ENCODE measurements around the gene PRDX3. TPM values are rescaled to one million over a fixed set of nuclear protein-coding genes. Genes with fewer than 3 reads are reported as not detected.

Gene PRDX3
- total RNA-seq, 1 donor from 2014 or later, result 110 TPM

- Histone ChIP-seq H3K27me3 (ENCODE audit: control insufficient read depth, insufficient read depth, low read length) (no peaks in the 10 kb centered on the region), H3K4me3 (ENCODE audit: low read depth, low read length) (no peak overlapping the region), H3K36me3 (ENCODE audit: control insufficient read depth, insufficient read depth, low read length) (no peaks in the 10 kb centered on the region)
- peak; percentile 28 for DNase-seq (ENCODE audit: low read depth)
- no peak for FAIRE-seq
- TF ChIP-seq, protein P1, sequence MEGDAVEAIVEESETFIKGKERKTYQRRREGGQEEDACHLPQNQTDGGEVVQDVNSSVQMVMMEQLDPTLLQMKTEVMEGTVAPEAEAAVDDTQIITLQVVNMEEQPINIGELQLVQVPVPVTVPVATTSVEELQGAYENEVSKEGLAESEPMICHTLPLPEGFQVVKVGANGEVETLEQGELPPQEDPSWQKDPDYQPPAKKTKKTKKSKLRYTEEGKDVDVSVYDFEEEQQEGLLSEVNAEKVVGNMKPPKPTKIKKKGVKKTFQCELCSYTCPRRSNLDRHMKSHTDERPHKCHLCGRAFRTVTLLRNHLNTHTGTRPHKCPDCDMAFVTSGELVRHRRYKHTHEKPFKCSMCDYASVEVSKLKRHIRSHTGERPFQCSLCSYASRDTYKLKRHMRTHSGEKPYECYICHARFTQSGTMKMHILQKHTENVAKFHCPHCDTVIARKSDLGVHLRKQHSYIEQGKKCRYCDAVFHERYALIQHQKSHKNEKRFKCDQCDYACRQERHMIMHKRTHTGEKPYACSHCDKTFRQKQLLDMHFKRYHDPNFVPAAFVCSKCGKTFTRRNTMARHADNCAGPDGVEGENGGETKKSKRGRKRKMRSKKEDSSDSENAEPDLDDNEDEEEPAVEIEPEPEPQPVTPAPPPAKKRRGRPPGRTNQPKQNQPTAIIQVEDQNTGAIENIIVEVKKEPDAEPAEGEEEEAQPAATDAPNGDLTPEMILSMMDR (IDR thresholded peaks at IDR 0.05; ENCODE audit: insufficient read depth, low read length, severe bottlenecking), result peak; percentile 83
These were observed 30.6 kb upstream of the PRDX3 start for GRCh38 chr10:119209035-119209735.

DNA sequence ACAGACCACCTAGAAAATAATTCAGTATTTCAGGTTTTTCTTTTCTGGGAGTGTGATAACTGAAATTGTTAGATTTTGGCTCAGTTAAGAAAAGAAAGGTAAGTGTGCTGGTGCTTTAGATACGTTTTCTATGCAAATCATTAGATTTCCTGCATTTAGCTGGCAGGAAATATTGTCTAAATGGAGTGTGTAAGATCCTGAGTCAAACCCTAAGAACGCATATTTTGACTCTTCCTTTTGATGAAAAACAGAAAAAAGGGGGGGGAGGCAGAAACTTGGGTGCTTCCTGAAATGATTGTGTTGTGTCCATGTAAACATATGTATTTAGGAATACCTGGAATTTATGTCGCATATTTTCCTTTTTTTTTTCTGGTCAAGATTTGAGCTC is 29.9 kb upstream of the PRDX3 start:
- TF ChIP-seq, protein P1 (IDR thresholded peaks at IDR 0.05; ENCODE audit: insufficient read depth, low read length, severe bottlenecking), result no peak
- Histone ChIP-seq H3K36me3 (ENCODE audit: control insufficient read depth, insufficient read depth, low read length) (no peaks in the 10 kb centered on the region), H3K27me3 (ENCODE audit: control insufficient read depth, insufficient read depth, low read length) (no peaks in the 10 kb centered on the region), H3K4me3 (ENCODE audit: low read depth, low read length) (peak overlapping the region; percentile 57)
- FAIRE-seq (no peak), DNase-seq (ENCODE audit: low read depth) (peak; percentile 49)

- H3K36me3 ChIP-seq (ENCODE audit: control insufficient read depth, insufficient read depth, low read length), result no peaks in the 10 kb centered on the region
- TF ChIP-seq, protein P1 (IDR thresholded peaks at IDR 0.05; ENCODE audit: insufficient read depth, low read length, severe bottlenecking), result no peak
- no peaks in the 10 kb centered on the region for H3K27me3 ChIP-seq (ENCODE audit: control insufficient read depth, insufficient read depth, low read length)
- peak overlapping the region; percentile 57 for H3K4me3 ChIP-seq (ENCODE audit: low read depth, low read length)
- no peak for FAIRE-seq
- peak; percentile 51 for DNase-seq (ENCODE audit: low read depth)
These were observed 29.3 kb upstream of the PRDX3 start for GRCh38 chr10:119207713-119208552.

DNA sequence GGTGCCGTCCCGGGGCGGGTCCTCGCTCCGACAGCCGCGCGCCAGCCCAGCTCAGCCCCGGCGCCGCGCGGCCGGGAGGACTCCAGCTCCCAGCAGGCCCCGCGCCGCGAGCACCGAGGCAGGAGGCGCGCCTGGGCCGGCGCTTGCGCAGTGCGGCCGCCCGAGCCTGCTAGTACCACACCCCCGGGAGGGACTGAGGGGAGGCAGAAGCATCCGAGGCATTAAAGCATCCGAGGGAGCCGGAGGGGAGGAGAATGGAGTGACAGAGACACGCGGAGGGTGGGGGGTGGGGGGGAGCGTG is 28.7 kb upstream of the PRDX3 start, which contains the start of gene GRK5:
Gene GRK5 (plus strand): TSS at position 206 of the 301 bp plus-strand sequence. CDS start 347 bp downstream, outside the sequence.
- no peaks in the 10 kb centered on the region for H3K27me3 ChIP-seq (ENCODE audit: control insufficient read depth, insufficient read depth, low read length)
- DNase-seq (ENCODE audit: low read depth) (peak; percentile 89), FAIRE-seq (no peak)
- peak within 1 kb of the TSS; percentile 57 for H3K4me3 ChIP-seq (ENCODE audit: low read depth, low read length)
- no peaks in the 10 kb centered on the region for H3K36me3 ChIP-seq (ENCODE audit: control insufficient read depth, insufficient read depth, low read length)
- TF ChIP-seq, protein P1 (IDR thresholded peaks at IDR 0.05; ENCODE audit: insufficient read depth, low read length, severe bottlenecking), result no peak

- Histone ChIP-seq H3K27me3 (ENCODE audit: control insufficient read depth, insufficient read depth, low read length) (no peaks in the 10 kb centered on the region), H3K4me3 (ENCODE audit: low read depth, low read length) (peak overlapping the region; percentile 57), H3K36me3 (ENCODE audit: control insufficient read depth, insufficient read depth, low read length) (no peaks in the 10 kb centered on the region)
- DNase-seq (ENCODE audit: low read depth) (peak; percentile 24), FAIRE-seq (no peak)
- TF ChIP-seq, protein P1 (IDR thresholded peaks at IDR 0.05; ENCODE audit: insufficient read depth, low read length, severe bottlenecking), result peak; percentile 57
These were observed 28.2 kb upstream of the PRDX3 start for GRCh38 chr10:119206603-119207365.

Data from bronchial epithelial cell (primary cell).